ENCODE measurements around the gene MCF2L.

DNA sequence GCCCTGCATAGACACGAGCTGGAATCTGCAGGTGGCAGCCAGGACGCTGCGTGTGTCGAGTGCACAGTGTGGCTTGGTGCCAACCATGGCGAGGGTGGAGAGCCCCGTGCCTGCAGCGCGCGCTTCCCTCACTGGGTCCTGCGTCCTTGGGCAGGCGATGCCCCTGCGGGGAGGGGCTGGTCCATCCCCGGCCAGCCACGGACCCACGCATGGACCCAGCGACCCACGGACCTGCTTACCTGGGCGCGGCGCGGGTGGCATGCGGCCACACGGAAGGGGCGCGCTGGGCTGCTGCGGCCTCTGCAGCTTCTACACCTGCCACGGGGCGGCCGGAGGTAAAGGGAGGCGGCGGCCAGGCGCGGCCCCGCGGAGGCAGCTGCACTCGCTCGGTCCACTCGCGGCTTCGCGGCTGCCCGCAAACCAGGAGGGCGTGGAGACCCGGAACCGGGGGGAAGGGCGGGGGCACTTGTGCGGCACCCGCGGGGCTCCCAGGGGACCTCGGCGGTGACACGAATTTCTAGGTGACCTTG, 569 bp upstream of the MCF2L start:
- TF ChIP-seq, protein P1, sequence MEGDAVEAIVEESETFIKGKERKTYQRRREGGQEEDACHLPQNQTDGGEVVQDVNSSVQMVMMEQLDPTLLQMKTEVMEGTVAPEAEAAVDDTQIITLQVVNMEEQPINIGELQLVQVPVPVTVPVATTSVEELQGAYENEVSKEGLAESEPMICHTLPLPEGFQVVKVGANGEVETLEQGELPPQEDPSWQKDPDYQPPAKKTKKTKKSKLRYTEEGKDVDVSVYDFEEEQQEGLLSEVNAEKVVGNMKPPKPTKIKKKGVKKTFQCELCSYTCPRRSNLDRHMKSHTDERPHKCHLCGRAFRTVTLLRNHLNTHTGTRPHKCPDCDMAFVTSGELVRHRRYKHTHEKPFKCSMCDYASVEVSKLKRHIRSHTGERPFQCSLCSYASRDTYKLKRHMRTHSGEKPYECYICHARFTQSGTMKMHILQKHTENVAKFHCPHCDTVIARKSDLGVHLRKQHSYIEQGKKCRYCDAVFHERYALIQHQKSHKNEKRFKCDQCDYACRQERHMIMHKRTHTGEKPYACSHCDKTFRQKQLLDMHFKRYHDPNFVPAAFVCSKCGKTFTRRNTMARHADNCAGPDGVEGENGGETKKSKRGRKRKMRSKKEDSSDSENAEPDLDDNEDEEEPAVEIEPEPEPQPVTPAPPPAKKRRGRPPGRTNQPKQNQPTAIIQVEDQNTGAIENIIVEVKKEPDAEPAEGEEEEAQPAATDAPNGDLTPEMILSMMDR (conservative IDR thresholded peaks at IDR 0.05; ENCODE audit: low read depth in 2 of 2): no peak
- TF ChIP-seq, protein P2, sequence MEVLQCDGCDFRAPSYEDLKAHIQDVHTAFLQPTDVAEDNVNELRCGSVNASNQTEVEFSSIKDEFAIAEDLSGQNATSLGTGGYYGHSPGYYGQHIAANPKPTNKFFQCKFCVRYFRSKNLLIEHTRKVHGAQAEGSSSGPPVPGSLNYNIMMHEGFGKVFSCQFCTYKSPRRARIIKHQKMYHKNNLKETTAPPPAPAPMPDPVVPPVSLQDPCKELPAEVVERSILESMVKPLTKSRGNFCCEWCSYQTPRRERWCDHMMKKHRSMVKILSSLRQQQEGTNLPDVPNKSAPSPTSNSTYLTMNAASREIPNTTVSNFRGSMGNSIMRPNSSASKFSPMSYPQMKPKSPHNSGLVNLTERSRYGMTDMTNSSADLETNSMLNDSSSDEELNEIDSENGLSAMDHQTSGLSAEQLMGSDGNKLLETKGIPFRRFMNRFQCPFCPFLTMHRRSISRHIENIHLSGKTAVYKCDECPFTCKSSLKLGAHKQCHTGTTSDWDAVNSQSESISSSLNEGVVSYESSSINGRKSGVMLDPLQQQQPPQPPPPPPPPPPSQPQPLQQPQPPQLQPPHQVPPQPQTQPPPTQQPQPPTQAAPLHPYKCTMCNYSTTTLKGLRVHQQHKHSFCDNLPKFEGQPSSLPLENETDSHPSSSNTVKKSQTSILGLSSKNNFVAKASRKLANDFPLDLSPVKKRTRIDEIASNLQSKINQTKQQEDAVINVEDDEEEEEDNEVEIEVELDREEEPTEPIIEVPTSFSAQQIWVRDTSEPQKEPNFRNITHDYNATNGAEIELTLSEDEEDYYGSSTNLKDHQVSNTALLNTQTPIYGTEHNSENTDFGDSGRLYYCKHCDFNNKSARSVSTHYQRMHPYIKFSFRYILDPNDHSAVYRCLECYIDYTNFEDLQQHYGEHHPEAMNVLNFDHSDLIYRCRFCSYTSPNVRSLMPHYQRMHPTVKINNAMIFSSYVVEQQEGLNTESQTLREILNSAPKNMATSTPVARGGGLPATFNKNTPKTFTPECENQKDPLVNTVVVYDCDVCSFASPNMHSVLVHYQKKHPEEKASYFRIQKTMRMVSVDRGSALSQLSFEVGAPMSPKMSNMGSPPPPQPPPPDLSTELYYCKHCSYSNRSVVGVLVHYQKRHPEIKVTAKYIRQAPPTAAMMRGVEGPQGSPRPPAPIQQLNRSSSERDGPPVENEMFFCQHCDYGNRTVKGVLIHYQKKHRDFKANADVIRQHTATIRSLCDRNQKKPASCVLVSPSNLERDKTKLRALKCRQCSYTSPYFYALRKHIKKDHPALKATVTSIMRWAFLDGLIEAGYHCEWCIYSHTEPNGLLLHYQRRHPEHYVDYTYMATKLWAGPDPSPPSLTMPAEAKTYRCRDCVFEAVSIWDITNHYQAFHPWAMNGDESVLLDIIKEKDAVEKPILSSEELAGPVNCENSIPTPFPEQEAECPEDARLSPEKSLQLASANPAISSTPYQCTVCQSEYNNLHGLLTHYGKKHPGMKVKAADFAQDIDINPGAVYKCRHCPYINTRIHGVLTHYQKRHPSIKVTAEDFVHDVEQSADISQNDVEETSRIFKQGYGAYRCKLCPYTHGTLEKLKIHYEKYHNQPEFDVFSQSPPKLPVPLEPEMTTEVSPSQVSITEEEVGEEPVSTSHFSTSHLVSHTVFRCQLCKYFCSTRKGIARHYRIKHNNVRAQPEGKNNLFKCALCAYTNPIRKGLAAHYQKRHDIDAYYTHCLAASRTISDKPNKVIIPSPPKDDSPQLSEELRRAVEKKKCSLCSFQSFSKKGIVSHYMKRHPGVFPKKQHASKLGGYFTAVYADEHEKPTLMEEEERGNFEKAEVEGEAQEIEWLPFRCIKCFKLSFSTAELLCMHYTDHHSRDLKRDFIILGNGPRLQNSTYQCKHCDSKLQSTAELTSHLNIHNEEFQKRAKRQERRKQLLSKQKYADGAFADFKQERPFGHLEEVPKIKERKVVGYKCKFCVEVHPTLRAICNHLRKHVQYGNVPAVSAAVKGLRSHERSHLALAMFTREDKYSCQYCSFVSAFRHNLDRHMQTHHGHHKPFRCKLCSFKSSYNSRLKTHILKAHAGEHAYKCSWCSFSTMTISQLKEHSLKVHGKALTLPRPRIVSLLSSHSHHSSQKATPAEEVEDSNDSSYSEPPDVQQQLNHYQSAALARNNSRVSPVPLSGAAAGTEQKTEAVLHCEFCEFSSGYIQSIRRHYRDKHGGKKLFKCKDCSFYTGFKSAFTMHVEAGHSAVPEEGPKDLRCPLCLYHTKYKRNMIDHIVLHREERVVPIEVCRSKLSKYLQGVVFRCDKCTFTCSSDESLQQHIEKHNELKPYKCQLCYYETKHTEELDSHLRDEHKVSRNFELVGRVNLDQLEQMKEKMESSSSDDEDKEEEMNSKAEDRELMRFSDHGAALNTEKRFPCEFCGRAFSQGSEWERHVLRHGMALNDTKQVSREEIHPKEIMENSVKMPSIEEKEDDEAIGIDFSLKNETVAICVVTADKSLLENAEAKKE (CRISPR knock-in tag; IDR thresholded peaks at IDR 0.05): no peak
- no peak for TF ChIP-seq EZH2 (IDR thresholded peaks at IDR 0.05; ENCODE audit: low read depth, unreplicated experiment)
- no peak for TF ChIP-seq POLR2AphosphoS5 (IDR thresholded peaks at IDR 0.05; ENCODE audit: low read depth)
- TF ChIP-seq ZNF331 (CRISPR knock-in tag; IDR thresholded peaks at IDR 0.05; ENCODE audit: low read depth): no peak
- no peak for TF ChIP-seq EZH2phosphoT487 (IDR thresholded peaks at IDR 0.05; ENCODE audit: unreplicated experiment)
- TF ChIP-seq STAT1 (IDR thresholded peaks at IDR 0.05; ENCODE audit: unreplicated experiment): no peak
- no peak for TF ChIP-seq CREB1 (CRISPR knock-in tag; IDR thresholded peaks at IDR 0.05; ENCODE audit: low read depth)
